Esophagus muscularis mucosa (tissue), 2 donors: ENCODE results near the gene FMN1.

Source experiments
- POLR2A ChIP-seq: fragments of 450-650 bp; IDR thresholded peaks from one replicate; pipeline ENCODE4 v1.6.1; 2017; ENCODE audit warnings: antibody characterized with exemption, moderate library complexity, mild to moderate bottlenecking, low read depth
- POLR2AphosphoS5 ChIP-seq, 2 donors: sonication (generic); formaldehyde crosslinking; IDR thresholded peaks; one replicate each; pipeline ENCODE4 v1.6.1; 2017; ENCODE audit warnings: antibody characterized with exemption in 2 of 2

DNA sequence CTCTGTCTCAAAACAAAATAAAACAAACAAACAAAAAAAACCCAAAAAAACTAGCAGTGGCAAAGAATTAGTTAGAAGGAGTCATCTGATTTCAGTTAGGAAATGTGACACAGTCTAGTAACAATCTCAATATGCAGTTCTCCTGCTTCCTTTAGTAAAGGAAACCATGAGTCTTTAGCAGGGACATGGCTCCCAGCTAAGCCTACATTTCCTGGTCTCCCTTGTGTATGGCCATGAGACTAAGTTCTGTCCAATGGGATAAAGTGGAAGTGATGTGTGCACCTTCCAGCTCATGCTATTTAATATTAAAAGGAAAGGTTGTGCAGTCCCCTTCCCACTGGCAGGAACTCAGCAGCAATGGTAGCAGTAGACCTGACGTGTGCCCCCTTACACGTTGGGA, 402.1 kb downstream of the FMN1 start:
- TF ChIP-seq POLR2AphosphoS5 (IDR thresholded peaks at IDR 0.05) = no peak
- TF ChIP-seq POLR2A = no peak
